Adrenal gland (tissue), 5 donors: ENCODE data around the gene GJA3.

Source experiments
- POLR2A ChIP-seq, 2 donors: fragments of 450-650 bp; IDR thresholded peaks; one replicate each; pipeline ENCODE4 v1.6.1; 2017; ENCODE audit warnings: antibody characterized with exemption in 2 of 2, mild to moderate bottlenecking in 2 of 2, moderate library complexity in 1 of 2
- TF ChIP-seq, protein P1 (sequence below), 6 experiments: fragments of 450-650 bp in 4 of 6; fragments of 200-600 bp in 2 of 6; sonication (generic) in 1 of 6; IDR thresholded peaks; 1 replicate in 5 of 6; 2 replicates in 1 of 6; pipeline versions ENCODE4 v1.5.1 to v1.8.0; 2016 to 2021; ENCODE audit warnings: antibody characterized with exemption in 6 of 6, mild to moderate bottlenecking in 2 of 6, moderate library complexity in 1 of 6
- donor health status: DM: no; HTN: no; CAD: no.

GRCh38 chr13:20109037-20109436, 51.8 kb downstream of the GJA3 start:
- TF ChIP-seq, protein P1, sequence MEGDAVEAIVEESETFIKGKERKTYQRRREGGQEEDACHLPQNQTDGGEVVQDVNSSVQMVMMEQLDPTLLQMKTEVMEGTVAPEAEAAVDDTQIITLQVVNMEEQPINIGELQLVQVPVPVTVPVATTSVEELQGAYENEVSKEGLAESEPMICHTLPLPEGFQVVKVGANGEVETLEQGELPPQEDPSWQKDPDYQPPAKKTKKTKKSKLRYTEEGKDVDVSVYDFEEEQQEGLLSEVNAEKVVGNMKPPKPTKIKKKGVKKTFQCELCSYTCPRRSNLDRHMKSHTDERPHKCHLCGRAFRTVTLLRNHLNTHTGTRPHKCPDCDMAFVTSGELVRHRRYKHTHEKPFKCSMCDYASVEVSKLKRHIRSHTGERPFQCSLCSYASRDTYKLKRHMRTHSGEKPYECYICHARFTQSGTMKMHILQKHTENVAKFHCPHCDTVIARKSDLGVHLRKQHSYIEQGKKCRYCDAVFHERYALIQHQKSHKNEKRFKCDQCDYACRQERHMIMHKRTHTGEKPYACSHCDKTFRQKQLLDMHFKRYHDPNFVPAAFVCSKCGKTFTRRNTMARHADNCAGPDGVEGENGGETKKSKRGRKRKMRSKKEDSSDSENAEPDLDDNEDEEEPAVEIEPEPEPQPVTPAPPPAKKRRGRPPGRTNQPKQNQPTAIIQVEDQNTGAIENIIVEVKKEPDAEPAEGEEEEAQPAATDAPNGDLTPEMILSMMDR (IDR thresholded peaks at IDR 0.05), result no peak
- TF ChIP-seq POLR2A (IDR thresholded peaks at IDR 0.05), result no peak
